Mucosa of gallbladder (tissue), 1 donor: Measurements from ENCODE around the gene GXYLT2. TPM values are rescaled to one million over a fixed set of nuclear protein-coding genes. Genes with fewer than 3 reads are reported as not detected.

Source experiments
- DNase-seq: peaks from one replicate; pipeline ENCODE4 v3.0.0-alpha.2; 2020; ENCODE audit warnings: low spot score
- total RNA-seq: library from RNA; stranded (reverse); gene quantifications from one replicate; pipeline ENCODE4 v1.2.1, GENCODE V29; 2021
- donor health status: DM: no; HTN: no; CAD: no.

Gene GXYLT2
- total RNA-seq, 1 donor from 2014 or later: 12.1 TPM

DNA sequence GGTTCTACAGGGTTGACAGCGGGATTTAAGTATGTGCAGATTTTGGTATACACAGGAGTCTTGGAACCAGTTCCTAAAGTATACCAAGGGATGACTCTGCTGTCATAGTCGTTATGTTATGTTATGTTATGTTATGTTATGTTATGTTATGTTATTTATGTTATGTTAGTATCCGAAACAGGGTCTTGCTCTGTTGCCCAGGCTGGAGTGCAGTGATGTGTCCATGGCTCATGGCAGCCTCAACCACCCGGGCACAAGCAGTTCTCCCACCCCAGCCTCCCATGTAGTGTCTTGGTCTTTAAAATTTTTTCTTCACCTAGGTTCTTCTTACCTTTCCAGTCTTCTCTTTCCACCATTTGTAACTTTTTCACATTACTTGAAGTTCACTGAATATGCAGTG is 130.5 kb downstream of the GXYLT2 start:
- DNase-seq: no peak

DNA sequence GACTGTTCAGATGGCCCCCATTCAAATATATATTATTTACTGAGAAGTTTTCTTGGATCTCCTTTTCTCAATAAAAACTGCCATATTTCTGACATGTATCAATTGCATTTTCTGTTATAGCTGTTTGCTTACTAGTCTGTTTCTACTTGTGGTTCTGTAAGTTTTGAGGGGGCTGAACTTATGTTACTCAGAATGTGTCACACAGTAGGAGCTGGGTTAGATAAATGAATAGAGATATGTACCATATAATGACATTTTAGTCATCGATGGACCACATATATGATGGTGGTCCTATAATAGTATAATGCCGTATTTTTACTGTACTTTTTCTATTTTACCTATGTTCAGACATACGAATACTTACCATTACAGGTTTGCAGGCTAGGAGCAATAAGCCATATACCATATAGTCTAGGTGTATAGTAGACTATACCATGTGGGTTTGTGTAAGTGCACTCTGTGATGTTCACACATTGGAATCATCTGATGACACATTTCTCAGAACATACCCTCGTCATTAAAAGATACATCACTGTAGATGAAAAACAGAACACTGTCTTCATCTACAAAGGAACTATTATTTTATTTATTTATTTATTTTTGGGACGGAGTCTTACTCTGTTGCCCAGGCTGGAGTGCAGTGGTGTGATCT is 131.1 kb downstream of the GXYLT2 start:
- no peak for DNase-seq

- DNase-seq: no peak
Measured at GRCh38 chr3:73021301-73021835, 133.5 kb downstream of the GXYLT2 start.

DNA sequence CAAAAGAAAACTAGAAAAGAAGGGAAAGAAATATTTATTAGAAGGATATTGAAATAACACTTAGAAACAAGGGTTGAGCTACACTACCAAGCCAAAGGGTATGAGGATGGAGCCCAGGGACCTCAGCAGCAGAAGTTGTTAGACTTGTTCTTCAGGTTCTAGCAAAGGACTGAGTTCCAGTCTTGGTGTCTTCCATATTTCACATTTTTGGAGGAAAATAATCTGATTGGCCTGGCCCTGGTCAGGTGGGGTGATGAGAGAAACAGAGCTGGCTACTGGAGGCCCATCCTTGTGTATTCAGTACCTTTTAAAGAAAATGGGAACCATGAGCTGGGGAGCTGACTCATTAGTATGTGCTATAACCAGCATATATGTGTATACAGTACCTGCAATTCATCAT is 137.0 kb downstream of the GXYLT2 start:
- no peak for DNase-seq

DNA sequence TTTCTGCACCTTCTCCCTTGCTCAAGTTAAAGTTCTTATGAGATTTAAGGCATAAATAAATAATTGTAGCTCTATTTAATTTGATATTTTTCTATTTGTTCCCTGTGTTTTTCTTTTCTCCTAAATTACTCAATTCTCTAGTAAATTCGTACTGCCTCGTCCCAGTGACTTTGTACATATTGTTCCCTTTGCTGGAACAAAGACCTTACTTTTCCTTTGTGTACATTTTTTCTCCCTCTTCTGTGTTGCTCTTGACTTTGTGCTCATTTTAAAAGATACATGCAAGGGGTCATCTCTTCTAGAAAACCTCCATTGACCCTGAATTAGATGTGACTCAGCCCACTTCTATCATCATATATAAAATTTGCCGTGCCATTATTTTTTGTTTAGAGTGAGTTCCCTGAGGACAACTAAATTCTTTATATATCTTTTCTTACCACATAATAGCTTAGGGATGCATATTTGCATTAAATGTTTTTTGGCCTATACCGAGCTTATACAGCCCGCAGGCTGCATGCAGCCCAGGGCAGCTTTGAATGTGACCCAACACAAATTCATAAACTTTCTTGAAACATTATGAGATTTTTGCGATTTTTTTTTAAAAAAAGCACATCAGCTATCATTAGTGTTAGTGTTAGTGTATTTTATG is 138.4 kb downstream of the GXYLT2 start:
- no peak for DNase-seq

Other genes with a start within 250 kb of the GXYLT2 start
- gene SHQ1, start 39.6 kb upstream of the GXYLT2 start, total RNA-seq: 18.8 TPM
- 69.1 TPM for gene PPP4R2, start 108.8 kb downstream of the GXYLT2 start, total RNA-seq
- 3.0 TPM for gene EBLN2, start 173.6 kb downstream of the GXYLT2 start, total RNA-seq